ENCODE measurements around the gene TKTL1. TPM values are rescaled to one million over a fixed set of nuclear protein-coding genes. Genes with fewer than 3 reads are reported as not detected.
A peak's percentile ranks its signal among the peaks of the same experiment; 100 is the strongest.

The TKTL1 gene
- total RNA-seq, 2 experiments from 2014 or later = 1.3 to 1.5 TPM

DNA sequence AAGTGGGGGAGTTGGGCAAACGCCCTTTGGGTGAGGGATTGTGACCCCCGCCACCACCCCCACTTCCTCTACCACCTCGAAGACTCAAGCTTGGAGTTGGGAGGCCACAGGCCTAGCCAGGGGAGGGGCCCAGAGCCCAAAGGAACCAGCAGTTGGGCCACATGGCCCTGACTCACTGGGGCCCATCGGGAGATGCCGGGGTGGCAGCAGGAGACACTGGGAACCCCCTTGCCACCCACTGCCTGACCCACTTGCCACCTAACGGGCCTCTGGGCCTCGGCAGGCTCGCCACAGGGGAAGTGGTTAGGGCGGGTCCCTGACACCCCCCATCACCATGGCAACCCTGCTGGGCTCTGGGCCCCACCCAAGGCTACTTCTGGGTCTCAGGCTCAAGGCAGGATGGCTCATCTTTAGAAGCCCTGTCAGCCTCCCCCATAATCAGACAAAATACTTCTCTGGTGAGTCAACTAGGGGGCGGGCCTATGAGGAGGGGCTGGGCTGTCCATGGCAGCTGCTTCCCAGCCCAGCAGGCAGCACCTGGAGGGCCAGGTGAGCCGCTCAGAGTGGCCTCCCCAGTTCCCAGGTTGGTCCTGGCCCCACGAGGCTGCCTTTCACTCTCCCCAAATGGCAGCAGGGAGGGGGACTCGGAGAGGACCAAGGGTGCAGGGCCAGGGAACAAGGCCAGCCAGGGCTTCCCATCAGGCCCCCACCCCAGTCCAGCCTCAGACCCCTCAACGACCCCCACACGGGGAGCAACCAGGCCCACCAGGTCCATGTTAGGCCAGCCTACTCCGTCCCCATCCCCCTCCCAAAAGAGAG is 73.2 kb downstream of the TKTL1 start:
- peaks cover 36% of the 10 kb centered on the region for H3K36me3 Mint-ChIP-seq (ENCODE audit: low read depth)
- H3K27ac Mint-ChIP-seq = peak overlapping the region; percentile 84
- H3K9me3 Mint-ChIP-seq (ENCODE audit: insufficient read depth) = no peaks in the 10 kb centered on the region
- peak; percentile 42 for ATAC-seq
- DNase-seq = peak; percentile 92
- H3K4me3 Mint-ChIP-seq = peak overlapping the region; percentile 90
- POLR2A ChIA-PET = interaction anchor here (0.9 to 1.4 kb wide), 6 partner anchors 10 to 174 kb away, joined by 3 to 6 read pairs (median 5); partner anchors contain the start of genes EMD and RPL10
- no peaks in the 10 kb centered on the region for H3K27me3 Mint-ChIP-seq (ENCODE audit: low read depth)
- CTCF ChIA-PET = interaction anchor here (1.0 kb wide), 1 partner anchor 22 kb away, joined by 3 read pairs; no protein-coding TSS in a partner anchor
- peaks cover 30% of the 10 kb centered on the region for H3K4me1 Mint-ChIP-seq (ENCODE audit: low read depth)

DNA sequence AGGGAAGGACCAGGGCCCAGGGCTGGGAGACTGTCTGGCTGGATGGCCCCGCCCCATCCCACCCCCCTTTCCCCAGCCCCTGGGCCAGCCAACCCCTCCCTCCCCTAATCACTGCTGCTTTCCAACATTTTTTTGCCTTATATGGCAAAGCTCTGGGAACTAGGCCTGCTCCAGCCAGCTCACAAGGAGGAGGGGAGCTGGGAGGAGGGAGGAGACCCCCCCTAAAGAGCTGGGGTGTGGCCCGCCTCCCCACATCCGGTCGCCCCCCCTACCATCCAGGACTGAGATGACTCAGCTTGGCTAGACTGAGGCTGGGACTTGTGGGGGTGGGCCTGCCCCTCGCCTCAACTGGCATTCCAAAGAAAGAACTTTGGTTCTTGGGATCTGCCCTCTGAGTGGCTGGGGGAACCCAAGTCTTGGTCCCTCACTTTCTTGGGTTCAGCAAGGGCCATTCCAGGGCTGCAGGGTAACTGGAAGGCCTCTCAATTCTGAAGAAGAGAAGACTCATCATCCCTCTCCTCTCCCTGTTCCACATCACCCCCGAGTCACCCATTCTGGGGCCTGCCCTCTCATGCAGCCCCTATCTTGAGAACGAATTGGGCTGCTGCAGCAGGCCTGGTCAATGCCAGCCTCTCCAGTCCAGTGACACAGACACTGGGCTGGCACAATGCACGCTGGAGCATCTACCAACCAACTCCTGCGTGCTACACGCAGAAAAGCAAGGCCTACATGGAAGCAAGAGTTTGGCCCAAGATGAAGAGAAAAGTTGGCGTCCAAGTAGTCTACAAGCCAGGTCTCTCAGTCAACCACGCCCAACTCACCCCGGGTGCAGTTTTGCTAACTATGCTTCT is 74.1 kb downstream of the TKTL1 start:
- Mint-ChIP-seq H3K9me3 (ENCODE audit: insufficient read depth) (no peaks in the 10 kb centered on the region), H3K27ac (peak overlapping the region; percentile 90), H3K4me3 (peak overlapping the region; percentile 90), H3K27me3 (ENCODE audit: low read depth) (no peaks in the 10 kb centered on the region), H3K4me1 (ENCODE audit: low read depth) (peaks cover 29% of the 10 kb centered on the region), H3K36me3 (ENCODE audit: low read depth) (peaks cover 31% of the 10 kb centered on the region)
- ATAC-seq = peak; percentile 2
- POLR2A ChIA-PET = interaction anchor here (0.5 to 1.7 kb wide), 6 partner anchors 10 to 399 kb away, joined by 3 to 6 read pairs (median 4); partner anchors contain the start of genes EMD and RPL10
- CTCF ChIA-PET = interaction anchor here (1.0 kb wide), 1 partner anchor 22 kb away, joined by 3 read pairs; no protein-coding TSS in a partner anchor
- DNase-seq = peak; percentile 82

DNA sequence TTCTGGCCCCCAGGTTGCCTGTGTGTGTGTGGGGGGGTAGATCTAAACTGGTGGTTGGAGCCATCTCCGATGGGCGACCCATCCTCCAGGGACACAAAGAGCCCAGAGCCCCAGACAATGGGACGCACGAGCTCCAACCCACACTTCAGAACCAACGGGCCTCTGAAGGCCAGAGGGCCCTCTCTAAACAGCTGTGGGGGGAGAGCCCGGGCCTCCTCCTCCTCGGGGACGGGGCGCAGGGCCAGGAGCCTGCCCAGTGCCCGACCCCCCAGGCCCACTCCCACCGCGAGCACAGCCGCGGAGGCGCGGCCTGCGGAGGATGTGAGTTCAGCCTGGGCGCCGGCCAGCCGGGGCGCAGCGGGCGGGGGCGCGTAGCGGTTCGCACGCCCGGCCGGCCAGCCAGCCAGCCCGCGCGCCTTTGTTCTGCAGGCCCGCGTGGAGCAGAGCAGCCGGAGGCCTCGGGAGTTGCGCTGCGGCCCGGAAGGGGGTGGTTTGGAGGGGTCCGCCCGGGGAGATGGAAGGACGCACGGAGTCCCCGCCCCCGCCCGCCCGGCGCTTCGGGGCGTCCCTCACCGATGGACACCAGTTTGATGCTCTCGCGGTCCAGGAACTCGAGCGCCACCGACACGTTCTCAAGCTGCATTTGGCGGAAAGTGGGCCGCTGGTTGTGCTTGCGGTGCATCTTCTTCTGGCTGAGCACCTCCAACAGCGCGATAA is 74.9 kb downstream of the TKTL1 start:
- Mint-ChIP-seq H3K27ac (peak overlapping the region; percentile 90), H3K9me3 (ENCODE audit: insufficient read depth) (no peaks in the 10 kb centered on the region), H3K36me3 (ENCODE audit: low read depth) (peaks cover 29% of the 10 kb centered on the region), H3K27me3 (ENCODE audit: low read depth) (no peaks in the 10 kb centered on the region), H3K4me3 (peak overlapping the region; percentile 90), H3K4me1 (ENCODE audit: low read depth) (peaks cover 32% of the 10 kb centered on the region)
- CTCF ChIA-PET = no interaction called here
- ATAC-seq = peak; percentile 0
- no peak for DNase-seq
- POLR2A ChIA-PET = interaction anchor here (1.0 to 1.7 kb wide), 6 partner anchors 15 to 174 kb away, joined by 3 to 6 read pairs (median 4); partner anchors contain the start of gene RPL10

DNA sequence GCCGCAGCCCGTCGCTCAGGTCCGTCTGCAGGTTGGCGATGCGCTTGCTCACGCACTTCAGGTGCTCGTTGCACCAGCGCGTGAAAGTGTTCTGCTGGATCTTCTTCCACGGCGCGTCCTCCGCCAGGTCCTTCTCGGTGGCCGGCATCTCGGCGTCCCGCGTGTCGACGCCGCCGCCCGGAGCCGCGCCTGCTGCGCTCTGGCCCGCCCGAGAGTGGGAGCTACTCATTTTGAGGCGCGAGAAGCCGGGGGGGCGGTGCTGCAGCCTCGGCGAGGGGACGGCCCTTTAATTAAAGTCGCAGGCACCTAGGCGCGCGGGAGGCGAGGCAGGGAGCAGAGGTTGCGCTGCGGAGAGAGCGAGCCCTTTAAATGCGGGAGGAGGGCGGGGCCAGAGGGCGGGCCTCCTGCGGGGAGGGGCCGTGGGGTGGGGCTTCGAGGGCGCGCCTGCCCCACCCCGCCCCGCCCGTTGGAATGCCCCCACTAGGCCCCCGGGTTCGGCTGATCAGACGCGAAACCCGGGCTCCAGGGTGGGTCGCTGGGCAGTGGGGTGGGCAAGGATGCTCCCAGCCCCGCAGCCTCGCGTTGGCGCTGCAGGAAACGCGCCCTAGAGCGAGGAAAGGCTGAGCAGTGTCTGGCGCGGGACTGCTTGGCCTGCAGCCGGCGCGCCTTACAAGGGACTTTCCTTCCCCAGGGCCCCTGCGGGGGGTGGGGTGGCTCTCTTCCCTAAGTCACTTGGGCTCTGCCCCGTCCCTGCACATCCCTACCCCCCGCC is 75.6 kb downstream of the TKTL1 start:
- H3K4me1 Mint-ChIP-seq (ENCODE audit: low read depth) = peaks cover 30% of the 10 kb centered on the region
- H3K36me3 Mint-ChIP-seq (ENCODE audit: low read depth) = peaks cover 29% of the 10 kb centered on the region
- DNase-seq (peak; percentile 96), ATAC-seq (peak; percentile 55)
- no peaks in the 10 kb centered on the region for H3K27me3 Mint-ChIP-seq (ENCODE audit: low read depth)
- peak overlapping the region; percentile 79 for H3K4me3 Mint-ChIP-seq
- H3K27ac Mint-ChIP-seq = peak overlapping the region; percentile 85
- no peaks in the 10 kb centered on the region for H3K9me3 Mint-ChIP-seq (ENCODE audit: insufficient read depth)
- POLR2A ChIA-PET = interaction anchor here (0.6 to 1.7 kb wide), 5 partner anchors 9 to 173 kb away, joined by 3 to 6 read pairs (median 4); partner anchors contain the start of gene RPL10
- CTCF ChIA-PET = no interaction called here

DNA sequence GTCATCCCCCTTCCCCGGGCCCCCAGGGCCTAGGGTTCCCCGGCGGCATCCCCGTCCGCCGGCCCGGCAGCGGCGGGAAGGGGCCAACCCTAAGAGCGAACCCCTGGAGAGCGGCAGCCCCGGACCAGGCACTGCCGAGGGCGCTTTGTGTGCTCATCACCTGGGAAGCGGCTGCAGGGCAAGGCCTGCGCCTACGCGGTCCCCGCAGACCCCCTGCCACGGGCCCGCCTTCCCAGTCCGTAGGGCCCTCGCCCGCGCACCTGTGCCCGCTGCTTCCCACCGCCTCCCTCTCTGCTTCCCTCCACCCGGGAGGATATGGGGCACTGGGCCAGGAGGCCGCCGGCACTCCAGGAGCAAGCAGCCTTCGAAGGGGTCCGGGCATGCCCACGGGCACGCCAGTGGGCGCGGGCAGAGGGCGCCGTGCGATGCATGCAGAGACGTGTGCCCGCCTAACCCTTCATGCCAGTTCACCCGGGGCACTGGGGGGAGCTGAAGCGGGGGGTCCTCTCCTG is 76.2 kb downstream of the TKTL1 start:
- Mint-ChIP-seq H3K36me3 (ENCODE audit: low read depth) (peaks cover 26% of the 10 kb centered on the region), H3K9me3 (ENCODE audit: insufficient read depth) (no peaks in the 10 kb centered on the region), H3K4me1 (ENCODE audit: low read depth) (peaks cover 33% of the 10 kb centered on the region), H3K4me3 (peak overlapping the region; percentile 79), H3K27ac (peak overlapping the region; percentile 82), H3K27me3 (ENCODE audit: low read depth) (no peaks in the 10 kb centered on the region)
- CTCF ChIA-PET = no interaction called here
- DNase-seq = no peak
- POLR2A ChIA-PET = interaction anchor here (1.8 kb wide), 1 partner anchor 26 kb away, joined by 13 read pairs; the partner anchor contains the start of gene RPL10
- ATAC-seq = peak; percentile 1

DNA sequence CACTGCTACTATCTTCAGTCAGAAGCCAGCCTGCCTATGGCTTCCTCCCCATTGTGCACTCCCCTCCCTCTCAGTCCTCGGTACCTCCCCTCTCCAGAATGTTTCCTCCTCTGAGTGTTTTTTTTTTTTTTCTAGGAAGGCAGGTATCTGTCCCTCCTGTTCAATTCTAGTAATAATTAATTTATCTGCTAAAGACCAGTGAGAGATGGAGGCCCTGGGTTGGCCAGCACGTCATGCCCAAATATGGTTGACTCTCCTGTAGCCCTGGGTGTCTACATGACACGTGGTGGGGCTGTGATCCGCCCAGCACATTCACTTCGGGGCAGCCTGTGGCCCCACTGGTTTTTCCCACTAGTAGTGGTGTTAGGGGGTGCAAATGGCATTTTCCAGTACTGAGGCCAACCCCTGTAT is 77.0 kb downstream of the TKTL1 start:
- Mint-ChIP-seq H3K27me3 (ENCODE audit: low read depth) (no peaks in the 10 kb centered on the region), H3K4me1 (ENCODE audit: low read depth) (peaks cover 35% of the 10 kb centered on the region), H3K9me3 (ENCODE audit: insufficient read depth) (no peaks in the 10 kb centered on the region), H3K36me3 (ENCODE audit: low read depth) (peaks cover 25% of the 10 kb centered on the region), H3K27ac (peak overlapping the region; percentile 82), H3K4me3 (peak overlapping the region; percentile 79)
- DNase-seq (peak; percentile 72), ATAC-seq (peak; percentile 14)
- CTCF ChIA-PET = interaction anchor here (0.8 to 1.3 kb wide), 7 partner anchors 9 to 446 kb away, joined by 3 to 6 read pairs (median 3); partner anchors contain the start of gene RPL10
- POLR2A ChIA-PET = interaction anchor here (0.9 to 1.8 kb wide), 4 partner anchors 25 to 164 kb away, joined by 3 to 13 read pairs (median 4); partner anchors contain the start of gene RPL10

DNA sequence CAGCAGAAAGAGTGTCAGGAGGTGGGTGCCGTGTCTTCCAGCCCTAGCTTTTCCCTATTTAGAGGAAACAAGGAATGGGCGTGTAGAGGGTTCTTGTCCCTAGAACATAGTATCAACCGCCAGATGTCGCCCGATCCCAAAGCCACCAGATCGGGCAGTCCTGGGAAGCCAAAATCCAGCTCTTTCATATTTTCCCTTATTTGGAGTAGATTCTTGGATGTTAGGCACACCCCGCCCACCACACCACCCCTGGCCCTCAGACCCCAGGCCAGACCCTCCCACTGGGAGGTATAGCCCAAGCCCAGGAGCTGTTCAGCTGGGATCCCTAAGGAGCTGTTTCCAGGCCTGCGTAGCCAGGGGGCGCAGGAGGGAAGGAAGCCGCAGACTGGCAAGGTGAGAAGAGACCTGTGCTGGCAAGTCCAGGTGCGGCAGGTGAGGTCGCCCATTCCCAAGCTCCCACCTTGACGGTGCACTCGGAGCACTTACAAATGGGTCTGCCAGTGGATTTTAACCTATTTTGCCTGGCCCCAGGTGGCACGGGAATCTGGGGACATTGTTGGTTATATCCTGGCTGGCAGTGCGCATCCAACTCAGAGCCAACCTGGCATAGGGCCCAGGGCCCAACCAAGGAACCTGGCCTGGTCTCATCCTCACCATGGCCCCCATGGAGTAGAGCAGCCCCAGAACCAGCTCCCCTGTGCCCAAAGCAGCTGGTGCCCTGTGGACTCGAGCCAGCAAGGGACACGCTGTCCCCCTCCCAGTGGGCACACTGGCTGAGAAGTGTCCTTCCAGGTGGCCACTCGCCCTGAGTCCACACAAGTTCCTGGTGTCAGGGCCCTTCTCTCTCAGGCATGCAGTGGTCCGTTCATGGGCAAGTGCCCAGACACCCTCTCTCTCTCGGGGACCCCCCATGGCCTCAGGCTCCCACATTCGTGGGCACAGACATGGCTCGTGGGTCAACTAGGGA is 78.0 kb downstream of the TKTL1 start:
- Mint-ChIP-seq H3K27me3 (ENCODE audit: low read depth) (no peaks in the 10 kb centered on the region), H3K4me3 (peak overlapping the region; percentile 72), H3K36me3 (ENCODE audit: low read depth) (peaks cover 16% of the 10 kb centered on the region), H3K9me3 (ENCODE audit: insufficient read depth) (no peaks in the 10 kb centered on the region), H3K27ac (peak overlapping the region; percentile 72), H3K4me1 (ENCODE audit: low read depth) (peaks cover 31% of the 10 kb centered on the region)
- POLR2A ChIA-PET = interaction anchor here (0.6 to 1.8 kb wide), 6 partner anchors 9 to 163 kb away, joined by 3 to 13 read pairs (median 4); partner anchors contain the start of gene RPL10
- no peak for ATAC-seq
- CTCF ChIA-PET = interaction anchor here (0.6 to 2.2 kb wide), 16 partner anchors 8 to 447 kb away, joined by 3 to 10 read pairs (median 4); partner anchors contain the start of gene RPL10
- DNase-seq = no peak

DNA sequence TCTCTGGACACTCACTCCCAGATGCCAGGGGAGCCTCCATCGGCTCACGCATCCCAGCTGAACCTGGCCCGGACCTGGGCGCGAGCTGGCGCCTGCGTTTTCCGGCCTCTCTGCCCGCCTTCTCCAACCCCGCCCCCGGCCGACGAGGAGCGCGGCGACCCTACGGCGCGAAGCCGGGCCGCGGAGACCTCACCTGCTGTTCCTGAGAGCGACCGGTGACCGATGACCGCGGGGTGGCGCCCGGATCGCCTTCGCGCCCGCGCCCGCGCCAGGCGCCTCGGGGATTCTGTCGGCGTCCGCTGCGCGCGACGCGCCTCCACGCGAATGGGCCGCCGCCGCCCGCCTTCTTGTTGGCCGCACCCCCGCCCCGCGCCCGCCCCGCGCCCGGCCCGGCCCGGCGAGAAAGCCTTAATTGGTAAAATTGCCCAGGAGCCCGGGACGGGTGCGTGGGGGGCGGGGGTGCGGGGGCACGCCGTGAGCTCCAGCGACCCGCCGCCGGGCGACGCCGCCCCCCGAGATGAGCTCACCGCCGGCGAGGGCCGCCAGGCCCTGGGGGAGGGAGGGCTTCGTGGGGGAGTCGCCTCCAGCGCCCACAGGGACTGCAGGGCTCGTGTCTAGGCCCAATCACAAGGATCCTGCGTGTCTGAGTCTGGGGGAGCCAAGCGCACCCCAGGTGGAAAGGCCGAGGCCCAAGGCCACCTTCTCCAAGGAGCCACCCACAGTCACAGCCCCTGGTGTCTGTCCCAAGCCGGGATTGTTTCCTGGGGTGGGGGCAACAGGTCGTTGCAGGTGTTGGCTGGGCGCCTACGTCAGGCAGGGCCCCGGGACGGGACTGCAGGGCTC is 78.9 kb downstream of the TKTL1 start, which contains the start of gene FLNA:
TSS of gene FLNA (minus strand) at position 322 of the 843 bp plus-strand sequence. CDS start 3,389 bp downstream, outside the sequence.
- Mint-ChIP-seq H3K9me3 (ENCODE audit: insufficient read depth) (no peaks in the 10 kb centered on the region), H3K4me3 (peak within 1 kb of the TSS; percentile 72), H3K4me1 (ENCODE audit: low read depth) (peaks cover 31% of the 10 kb centered on the region), H3K27ac (peak within 1 kb of the TSS; percentile 72), H3K36me3 (ENCODE audit: low read depth) (peaks cover 14% of the 10 kb centered on the region), H3K27me3 (ENCODE audit: low read depth) (no peaks in the 10 kb centered on the region)
- DNase-seq (no peak), ATAC-seq (no peak)
- CTCF ChIA-PET = interaction anchor here (1.2 to 2.2 kb wide), 4 partner anchors 9 to 162 kb away, joined by 3 to 10 read pairs (median 4); no protein-coding TSS in a partner anchor
- POLR2A ChIA-PET = interaction anchor here (0.6 to 1.4 kb wide), 2 partner anchors 8 to 20 kb away, joined by 3 to 4 read pairs; no protein-coding TSS in a partner anchor
